MM.1S (cell line): ENCODE results near the gene NFYC.

Experiments
- DNase-seq: peaks from one replicate; pipeline ENCODE4 v3.0.0-alpha.2; 2015
- H2AFZ ChIP-seq: fragments of 300-600 bp; sonication (generic); 2 replicates; pipeline ENCODE4 v1.6.0; 2016; ENCODE audit warnings: antibody characterized with exemption, low read length
- H3F3A ChIP-seq: fragments of 300-600 bp; sonication (generic); 2 replicates; pipeline ENCODE4 v1.6.1; 2016; ENCODE audit warnings: mild to moderate bottlenecking, antibody characterized with exemption, low read length, moderate library complexity, mixed read lengths; ENCODE audit not compliant: insufficient read depth
- H3K27ac ChIP-seq: fragments of 300-600 bp; sonication (generic); 2 replicates; pipeline ENCODE4 v1.5.1; 2016; ENCODE audit warnings: mild to moderate bottlenecking, low read length
- H3K27me3 ChIP-seq: fragments of 300-600 bp; sonication (generic); replicated peaks from 2 replicates; pipeline ENCODE4 v1.6.0; 2016; ENCODE audit warnings: low read length; ENCODE audit not compliant: insufficient read depth
- H3K36me3 ChIP-seq: fragments of 300-600 bp; sonication (generic); replicated peaks from 2 replicates; pipeline ENCODE4 v1.6.1; 2016; ENCODE audit warnings: mild to moderate bottlenecking, low read length, mixed read lengths; ENCODE audit not compliant: insufficient read depth
- H3K4me1 ChIP-seq: fragments of 300-600 bp; sonication (generic); 2 replicates; pipeline ENCODE4 v1.6.1; 2016; ENCODE audit warnings: low read length, mixed read lengths
- H3K4me2 ChIP-seq: fragments of 300-600 bp; sonication (generic); 2 replicates; pipeline ENCODE4 v1.6.0; 2016; ENCODE audit warnings: low read depth, low read length
- H3K4me3 ChIP-seq: fragments of 300-600 bp; sonication (generic); 2 replicates; pipeline ENCODE4 v1.5.1; 2016; ENCODE audit warnings: low read length, mixed read lengths
- H3K79me2 ChIP-seq: fragments of 300-600 bp; sonication (generic); 2 replicates; pipeline ENCODE4 v1.6.1; 2016; ENCODE audit warnings: mixed run types, low read length, mixed read lengths
- H3K9ac ChIP-seq: fragments of 300-600 bp; sonication (generic); 2 replicates; pipeline ENCODE4 v1.6.1; 2016; ENCODE audit warnings: low read length, mixed read lengths
- H3K9me2 ChIP-seq: fragments of 300-600 bp; sonication (generic); replicated peaks from 2 replicates; pipeline ENCODE4 v1.6.1; 2016; ENCODE audit warnings: mild to moderate bottlenecking, low read length, mixed read lengths; ENCODE audit not compliant: insufficient read depth
- H3K9me3 ChIP-seq: fragments of 300-600 bp; sonication (generic); replicated peaks from 2 replicates; pipeline ENCODE4 v1.6.1; 2016; ENCODE audit warnings: mild to moderate bottlenecking, low read length, mixed read lengths; ENCODE audit not compliant: insufficient read depth
- H4K20me1 ChIP-seq: fragments of 300-600 bp; sonication (generic); 2 replicates; pipeline ENCODE4 v1.6.1; 2016; ENCODE audit warnings: mild to moderate bottlenecking, low read length, moderate library complexity, mixed read lengths; ENCODE audit not compliant: insufficient read depth
- EZH2 ChIP-seq: fragments of 300-600 bp; sonication (generic); optimal IDR thresholded peaks from 2 replicates; pipeline ENCODE3; 2017; ENCODE audit warnings: low read depth, mild to moderate bottlenecking, antibody characterized with exemption, low read length, mixed read lengths
- EZH2phosphoT487 ChIP-seq: fragments of 300-600 bp; sonication (generic); IDR thresholded peaks from 2 replicates; pipeline ENCODE4 v1.6.1; 2018; ENCODE audit warnings: antibody characterized with exemption, low read length
- TF ChIP-seq, protein P1 (sequence below): fragments of 300-600 bp; sonication (generic); IDR thresholded peaks from 2 replicates; pipeline ENCODE4 v1.5.1; 2016; ENCODE audit warnings: antibody characterized with exemption, low read length, mixed read lengths

The NFYC gene

DNA sequence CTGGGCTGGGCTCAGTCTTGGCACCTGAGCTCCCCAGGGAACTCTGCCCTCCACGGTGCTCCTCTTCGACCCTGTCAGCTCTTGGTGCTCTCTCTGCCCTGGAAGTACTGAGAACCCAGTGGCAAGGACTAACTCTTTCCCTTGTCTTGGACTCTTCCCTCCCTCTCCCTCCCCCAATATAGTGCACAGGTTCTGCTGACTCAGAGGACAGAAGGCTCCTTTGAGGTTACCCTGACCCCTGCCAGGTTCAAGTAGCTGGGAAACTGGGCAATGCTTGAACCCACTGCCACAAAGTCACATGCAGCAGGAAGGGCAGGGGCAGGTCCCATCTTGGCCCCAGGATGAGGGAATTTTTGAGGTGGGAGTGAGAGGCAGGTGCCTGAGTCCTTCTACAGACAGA lies 112.4 kb downstream of the NFYC start:
- H3K9ac ChIP-seq, result no peak overlapping the region
- H3F3A ChIP-seq, result peaks cover 17% of the 10 kb centered on the region; the same call in 1 of the 2 replicates
- H3K27me3 ChIP-seq, result no peaks in the 10 kb centered on the region
- H3K4me3 ChIP-seq, result no peak overlapping the region
- H3K27ac ChIP-seq, result no peak overlapping the region
- H3K79me2 ChIP-seq, result no peaks in the 10 kb centered on the region
- no peak overlapping the region for H2AFZ ChIP-seq
- H3K9me2 ChIP-seq, result no peaks in the 10 kb centered on the region
- DNase-seq, result no peak
- H3K36me3 ChIP-seq, result no peaks in the 10 kb centered on the region
- H3K4me1 ChIP-seq, result peaks cover 13% of the 10 kb centered on the region
- H3K4me2 ChIP-seq, result no peak overlapping the region
- no peaks in the 10 kb centered on the region for H4K20me1 ChIP-seq
- H3K9me3 ChIP-seq, result no peaks in the 10 kb centered on the region
- no peak for TF ChIP-seq EZH2phosphoT487
- TF ChIP-seq, protein P1, sequence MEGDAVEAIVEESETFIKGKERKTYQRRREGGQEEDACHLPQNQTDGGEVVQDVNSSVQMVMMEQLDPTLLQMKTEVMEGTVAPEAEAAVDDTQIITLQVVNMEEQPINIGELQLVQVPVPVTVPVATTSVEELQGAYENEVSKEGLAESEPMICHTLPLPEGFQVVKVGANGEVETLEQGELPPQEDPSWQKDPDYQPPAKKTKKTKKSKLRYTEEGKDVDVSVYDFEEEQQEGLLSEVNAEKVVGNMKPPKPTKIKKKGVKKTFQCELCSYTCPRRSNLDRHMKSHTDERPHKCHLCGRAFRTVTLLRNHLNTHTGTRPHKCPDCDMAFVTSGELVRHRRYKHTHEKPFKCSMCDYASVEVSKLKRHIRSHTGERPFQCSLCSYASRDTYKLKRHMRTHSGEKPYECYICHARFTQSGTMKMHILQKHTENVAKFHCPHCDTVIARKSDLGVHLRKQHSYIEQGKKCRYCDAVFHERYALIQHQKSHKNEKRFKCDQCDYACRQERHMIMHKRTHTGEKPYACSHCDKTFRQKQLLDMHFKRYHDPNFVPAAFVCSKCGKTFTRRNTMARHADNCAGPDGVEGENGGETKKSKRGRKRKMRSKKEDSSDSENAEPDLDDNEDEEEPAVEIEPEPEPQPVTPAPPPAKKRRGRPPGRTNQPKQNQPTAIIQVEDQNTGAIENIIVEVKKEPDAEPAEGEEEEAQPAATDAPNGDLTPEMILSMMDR, result no peak
- TF ChIP-seq EZH2, result no peak

DNA sequence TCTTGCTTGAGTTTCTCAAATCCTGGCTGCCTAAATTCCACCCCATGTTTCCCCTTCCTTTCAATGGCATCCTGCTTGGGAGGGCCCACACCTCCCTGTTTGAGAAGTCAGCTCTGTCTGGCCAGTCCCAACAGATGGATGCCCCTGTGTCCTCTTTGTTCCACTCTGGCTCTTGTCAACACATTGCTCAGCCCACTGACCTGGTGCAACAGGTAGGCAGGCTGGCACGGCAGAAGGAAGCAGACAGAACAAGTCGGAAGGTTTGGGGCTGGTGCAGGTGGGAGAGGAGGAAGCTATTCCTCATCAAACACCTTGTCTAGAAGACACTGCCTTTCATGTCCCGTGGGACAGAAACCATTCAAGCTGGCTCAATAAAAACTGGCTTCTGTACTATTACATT lies 114.7 kb downstream of the NFYC start:
- no peak for DNase-seq
- H3K79me2 ChIP-seq, result no peaks in the 10 kb centered on the region
- no peak overlapping the region for H3K4me2 ChIP-seq
- TF ChIP-seq, protein P1, result no peak
- TF ChIP-seq EZH2 (no peak), EZH2phosphoT487 (no peak)
- H2AFZ ChIP-seq, result no peak overlapping the region
- peaks cover 17% of the 10 kb centered on the region; the same call in 1 of the 2 replicates for H3F3A ChIP-seq
- H3K9me2 ChIP-seq, result no peaks in the 10 kb centered on the region
- no peak overlapping the region for H3K4me3 ChIP-seq
- H3K27ac ChIP-seq, result no peak overlapping the region
- H3K4me1 ChIP-seq, result peaks cover 21% of the 10 kb centered on the region
- no peaks in the 10 kb centered on the region for H4K20me1 ChIP-seq
- H3K9me3 ChIP-seq, result no peaks in the 10 kb centered on the region
- H3K9ac ChIP-seq, result no peak overlapping the region
- H3K27me3 ChIP-seq, result no peaks in the 10 kb centered on the region
- no peaks in the 10 kb centered on the region for H3K36me3 ChIP-seq

DNA sequence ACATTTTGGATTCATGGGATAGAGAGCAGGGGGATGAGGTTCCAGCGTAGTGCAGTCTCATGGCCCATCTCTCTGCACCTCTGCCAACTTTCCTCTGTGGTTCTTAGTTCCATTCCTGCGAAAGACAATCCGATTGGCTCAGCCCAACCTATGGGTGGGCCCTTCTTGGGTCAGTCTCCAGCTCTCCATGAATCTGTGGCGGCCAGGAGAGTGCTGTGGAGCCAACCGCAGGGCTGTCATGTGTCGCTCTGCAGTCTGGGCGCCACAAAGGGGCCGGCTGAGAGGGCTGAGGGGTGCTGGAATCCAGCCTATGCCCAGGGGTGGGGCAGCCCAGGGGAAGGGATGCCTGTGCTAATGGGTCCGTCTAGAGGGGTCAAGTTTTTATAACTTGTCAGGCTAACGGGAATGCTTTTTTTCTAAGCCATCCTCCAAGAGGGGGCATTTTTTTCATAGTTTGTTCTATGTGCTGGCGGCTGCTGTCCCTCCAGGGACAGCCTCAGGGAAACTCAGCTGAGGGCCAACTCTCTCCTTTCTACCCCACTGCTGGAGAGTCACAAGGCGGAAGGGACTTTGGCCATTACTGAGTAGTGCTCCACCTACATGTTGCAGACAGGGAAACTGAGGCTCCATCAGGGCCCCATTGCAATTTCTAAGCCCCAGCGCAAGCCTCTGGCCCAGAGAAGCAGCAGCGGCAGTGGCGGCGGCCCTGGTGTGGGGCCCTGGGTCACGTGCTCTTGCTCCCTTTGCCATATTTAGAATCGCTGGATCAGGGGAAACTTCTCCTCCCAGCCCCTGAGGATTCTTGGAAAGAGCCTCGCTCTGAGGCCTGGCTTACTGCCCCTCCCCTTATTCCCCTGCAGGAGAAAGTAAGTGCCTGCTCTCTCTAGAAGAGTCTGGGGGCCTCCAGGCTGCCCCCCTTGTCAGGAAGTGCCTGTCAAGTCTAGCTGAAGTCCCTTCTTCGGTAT lies 115.5 kb downstream of the NFYC start:
- H3F3A ChIP-seq, result peaks cover 11% of the 10 kb centered on the region; the same call in 1 of the 2 replicates
- H3K9me2 ChIP-seq, result no peaks in the 10 kb centered on the region
- no peak for DNase-seq
- H3K9me3 ChIP-seq, result no peaks in the 10 kb centered on the region
- no peaks in the 10 kb centered on the region for H3K79me2 ChIP-seq
- H3K36me3 ChIP-seq, result no peaks in the 10 kb centered on the region
- no peaks in the 10 kb centered on the region for H3K27me3 ChIP-seq
- H3K4me3 ChIP-seq, result no peak overlapping the region
- no peak overlapping the region for H3K27ac ChIP-seq
- H4K20me1 ChIP-seq, result no peaks in the 10 kb centered on the region
- H3K4me2 ChIP-seq, result no peak overlapping the region
- H3K9ac ChIP-seq, result no peak overlapping the region
- peaks cover 13% of the 10 kb centered on the region for H3K4me1 ChIP-seq
- TF ChIP-seq EZH2 (no peak), EZH2phosphoT487 (no peak)
- TF ChIP-seq, protein P1, result no peak
- no peak overlapping the region for H2AFZ ChIP-seq
